ENCODE measurements around the gene KNDC1. TPM values are rescaled to one million over a fixed set of nuclear protein-coding genes. Genes with fewer than 3 reads are reported as not detected.

Gene KNDC1
- total RNA-seq, 4 donors from 2014 or later = 0.27 to 1.7 TPM; not detected in 2

DNA sequence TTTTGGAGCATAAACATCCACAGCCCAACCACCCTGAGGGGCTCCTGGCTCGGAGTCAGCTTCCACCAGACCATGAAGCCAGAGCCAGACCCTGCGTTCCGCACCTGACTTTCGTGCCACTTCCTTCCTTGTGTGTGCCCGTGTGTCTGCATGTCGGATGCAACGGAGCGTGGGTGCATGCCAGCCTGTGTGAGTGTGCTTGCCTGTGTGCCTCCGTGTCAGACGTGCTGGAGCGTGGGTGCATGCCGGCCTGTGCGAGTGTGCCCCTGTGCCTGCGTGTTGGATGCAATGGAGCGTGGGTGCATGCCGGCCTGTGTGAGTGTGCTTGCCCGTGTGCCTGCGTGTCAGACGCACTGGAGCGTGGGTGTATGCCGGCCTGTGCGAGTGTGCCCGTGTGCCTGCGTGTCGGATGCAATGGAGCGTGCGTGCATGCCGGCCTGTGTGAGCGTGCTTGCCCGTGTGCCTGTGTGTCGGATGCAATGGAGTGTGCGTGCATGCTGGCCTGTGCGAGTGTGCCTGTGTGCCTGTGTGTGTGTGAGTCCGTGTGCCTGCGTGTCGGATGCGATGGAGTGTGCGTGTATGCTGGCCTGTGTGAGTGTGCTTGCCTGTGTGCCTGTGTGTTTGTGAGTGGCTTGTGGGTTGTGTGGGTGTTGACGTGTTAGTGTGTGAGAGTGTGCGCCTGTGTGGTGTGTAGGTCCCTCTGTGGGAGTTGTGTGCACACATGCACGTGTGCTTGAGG lies 28.1 kb upstream of the KNDC1 start:
- no peaks in the 10 kb centered on the region for H3K27me3 ChIP-seq
- no peaks in the 10 kb centered on the region for H3K4me1 ChIP-seq
- no peaks in the 10 kb centered on the region for H3K36me3 ChIP-seq
- DNase-seq = peak in 2 of 3 donors; percentile 33 to 38
- TF ChIP-seq POLR2A (IDR thresholded peaks at IDR 0.05) = no peak
- TF ChIP-seq, protein P1, sequence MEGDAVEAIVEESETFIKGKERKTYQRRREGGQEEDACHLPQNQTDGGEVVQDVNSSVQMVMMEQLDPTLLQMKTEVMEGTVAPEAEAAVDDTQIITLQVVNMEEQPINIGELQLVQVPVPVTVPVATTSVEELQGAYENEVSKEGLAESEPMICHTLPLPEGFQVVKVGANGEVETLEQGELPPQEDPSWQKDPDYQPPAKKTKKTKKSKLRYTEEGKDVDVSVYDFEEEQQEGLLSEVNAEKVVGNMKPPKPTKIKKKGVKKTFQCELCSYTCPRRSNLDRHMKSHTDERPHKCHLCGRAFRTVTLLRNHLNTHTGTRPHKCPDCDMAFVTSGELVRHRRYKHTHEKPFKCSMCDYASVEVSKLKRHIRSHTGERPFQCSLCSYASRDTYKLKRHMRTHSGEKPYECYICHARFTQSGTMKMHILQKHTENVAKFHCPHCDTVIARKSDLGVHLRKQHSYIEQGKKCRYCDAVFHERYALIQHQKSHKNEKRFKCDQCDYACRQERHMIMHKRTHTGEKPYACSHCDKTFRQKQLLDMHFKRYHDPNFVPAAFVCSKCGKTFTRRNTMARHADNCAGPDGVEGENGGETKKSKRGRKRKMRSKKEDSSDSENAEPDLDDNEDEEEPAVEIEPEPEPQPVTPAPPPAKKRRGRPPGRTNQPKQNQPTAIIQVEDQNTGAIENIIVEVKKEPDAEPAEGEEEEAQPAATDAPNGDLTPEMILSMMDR (IDR thresholded peaks at IDR 0.05) = no peak
- H3K9me3 ChIP-seq = no peaks in the 10 kb centered on the region
- no peak overlapping the region for H3K27ac ChIP-seq
- H3K4me3 ChIP-seq = no peak overlapping the region

DNA sequence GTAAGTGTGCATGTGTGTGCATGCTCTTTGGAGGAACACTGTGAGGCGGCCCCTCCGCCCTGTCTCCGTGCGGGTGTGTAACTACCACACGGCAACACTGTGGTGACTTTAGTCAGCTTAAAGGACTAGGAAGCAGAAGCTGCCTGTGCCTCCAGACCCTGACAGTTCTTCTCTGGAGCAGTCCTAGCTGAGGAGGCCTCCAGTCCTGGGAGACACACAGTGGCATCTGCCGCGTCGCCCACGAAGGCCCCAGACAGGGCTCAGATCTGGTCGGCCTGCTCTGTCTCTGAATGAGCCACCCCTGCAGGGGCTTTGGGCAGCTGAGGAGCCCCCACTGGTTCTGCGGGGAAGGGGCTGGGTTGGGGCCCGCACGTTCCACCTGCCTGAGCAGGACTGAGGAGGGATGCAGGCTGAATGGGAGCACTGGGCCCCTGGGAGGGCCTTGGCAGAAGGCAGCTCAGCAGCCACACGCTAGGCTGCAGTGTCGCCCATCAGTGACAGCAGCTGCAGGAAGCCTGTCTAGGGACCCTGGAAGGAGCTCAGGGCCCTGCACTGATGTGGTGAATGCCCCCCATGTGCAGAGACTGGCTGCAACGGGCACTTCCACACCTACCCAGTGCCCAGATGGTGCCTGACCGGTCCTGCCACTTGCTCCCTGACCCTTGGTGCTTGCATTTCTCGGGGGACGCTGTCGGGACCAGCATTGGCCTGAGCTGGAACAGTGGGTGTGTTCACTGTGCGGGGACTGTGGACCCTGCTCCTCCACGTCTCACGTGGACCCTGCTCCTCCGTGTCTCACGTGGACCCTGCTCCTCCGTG lies 27.3 kb upstream of the KNDC1 start:
- Histone ChIP-seq H3K9me3 (no peaks in the 10 kb centered on the region), H3K36me3 (no peaks in the 10 kb centered on the region), H3K27me3 (no peaks in the 10 kb centered on the region), H3K4me1 (no peaks in the 10 kb centered on the region), H3K4me3 (no peak overlapping the region), H3K27ac (no peak overlapping the region)
- peak in 2 of 3 donors; percentile 27 to 30 for DNase-seq
- TF ChIP-seq, protein P1 (IDR thresholded peaks at IDR 0.05) = no peak
- no peak for TF ChIP-seq POLR2A (IDR thresholded peaks at IDR 0.05)

DNA sequence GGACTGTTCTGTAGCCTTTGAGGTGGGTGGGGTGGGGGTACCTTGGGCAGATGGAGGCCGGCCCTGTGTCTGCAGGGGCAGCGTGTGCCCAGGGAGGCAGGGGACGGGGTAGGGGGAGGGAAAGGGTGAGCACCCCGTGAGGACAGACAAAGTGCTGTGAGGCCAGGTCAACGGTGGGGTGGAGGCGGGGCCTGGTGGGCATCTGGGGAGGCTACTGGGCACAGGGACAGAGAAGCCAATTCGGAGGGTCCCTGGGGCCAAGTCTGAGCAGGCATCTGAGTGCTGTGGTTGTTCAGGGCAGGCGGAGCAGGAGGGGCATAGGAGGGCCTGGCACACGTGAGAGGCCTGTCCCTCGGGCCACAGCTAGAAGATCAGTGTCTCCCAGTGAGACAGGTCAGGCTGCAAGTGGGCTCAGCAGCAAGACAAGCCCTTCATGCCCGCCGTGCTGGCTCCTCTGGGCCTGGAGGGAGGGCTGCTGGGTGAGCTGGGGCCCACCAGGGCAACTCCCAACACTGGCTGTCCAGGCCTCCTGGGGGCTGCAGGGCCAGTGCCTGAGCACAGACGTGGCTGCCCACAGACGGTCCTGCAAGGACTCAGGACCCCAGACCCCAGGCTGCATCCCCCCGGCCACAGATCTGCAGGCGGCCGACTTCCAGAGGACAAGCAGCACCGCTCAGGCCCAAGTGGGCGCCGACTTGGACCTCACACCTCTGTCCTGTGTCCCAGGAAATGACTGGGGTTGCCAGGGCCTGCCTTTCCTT lies 26.4 kb upstream of the KNDC1 start:
- Histone ChIP-seq H3K4me1 (no peaks in the 10 kb centered on the region), H3K27me3 (no peaks in the 10 kb centered on the region), H3K4me3 (no peak overlapping the region), H3K9me3 (no peaks in the 10 kb centered on the region), H3K36me3 (no peaks in the 10 kb centered on the region), H3K27ac (no peak overlapping the region)
- TF ChIP-seq POLR2A (IDR thresholded peaks at IDR 0.05) = no peak
- TF ChIP-seq, protein P1 (IDR thresholded peaks at IDR 0.05) = no peak
- peak in 2 of 3 donors; percentile 39 to 41 for DNase-seq

DNA sequence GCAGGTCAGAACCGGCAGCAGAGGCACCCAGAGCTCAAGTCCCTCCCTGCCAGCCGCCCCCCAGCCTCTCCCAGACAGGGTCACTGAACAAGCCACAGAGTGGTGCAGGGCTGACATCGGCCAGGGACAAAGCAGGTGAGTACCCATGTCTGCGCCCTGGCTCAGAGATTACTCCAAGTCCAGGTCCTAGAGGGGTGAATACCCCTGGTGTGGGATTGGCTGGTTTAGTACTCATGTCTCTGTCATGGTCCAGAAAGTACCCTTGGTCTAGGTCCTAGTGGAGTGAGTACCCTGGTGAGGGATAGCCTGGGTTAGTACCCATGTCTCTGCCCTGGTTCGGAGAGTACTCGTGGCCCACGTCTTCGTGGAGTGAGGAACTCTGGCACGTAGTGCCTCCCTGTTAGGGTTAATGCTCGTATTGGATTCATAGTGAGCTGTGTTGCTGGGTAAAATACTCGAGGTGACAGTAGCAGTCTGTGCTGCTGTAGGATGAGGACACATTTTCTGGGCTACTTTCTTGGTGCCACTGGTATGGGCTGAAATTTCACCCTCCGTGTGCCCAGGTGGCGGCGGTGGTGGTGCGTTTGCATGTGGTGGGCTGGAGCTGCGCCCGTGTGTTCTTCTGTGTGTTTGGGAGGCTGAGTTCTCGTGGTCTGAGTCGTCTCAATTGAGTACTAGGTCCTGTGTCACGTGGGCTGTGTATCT lies 25.5 kb upstream of the KNDC1 start:
- DNase-seq = peak in 2 of 3 donors; percentile 30 to 36

More for the DNA sequence above, 25.5 kb upstream of the KNDC1 start:
- TF ChIP-seq POLR2A (IDR thresholded peaks at IDR 0.05) = no peak
- TF ChIP-seq, protein P1 (IDR thresholded peaks at IDR 0.05) = no peak
- Histone ChIP-seq H3K9me3 (no peaks in the 10 kb centered on the region), H3K4me3 (no peak overlapping the region), H3K27ac (no peak overlapping the region), H3K4me1 (no peaks in the 10 kb centered on the region), H3K36me3 (no peaks in the 10 kb centered on the region), H3K27me3 (no peaks in the 10 kb centered on the region)

Data from Peyer's patch (tissue), 4 donors.